ENCODE results near the gene CWC15. TPM values are rescaled to one million over a fixed set of nuclear protein-coding genes. Genes with fewer than 3 reads are reported as not detected.

The CWC15 gene
- total RNA-seq, 1 donor from 2014 or later, result 57.9 TPM

GRCh38 chr11:94964934-94965333 lies 8.4 kb downstream of the CWC15 start:
- no peak overlapping the region for H3K4me3 ChIP-seq
- H3K9me3 ChIP-seq, result no peaks in the 10 kb centered on the region
- TF ChIP-seq CTCF (IDR thresholded peaks at IDR 0.05), result no peak
- intact Hi-C loops (cut with DNase I), result no loop called here
- H3K27ac ChIP-seq, result no peak overlapping the region
- no peaks in the 10 kb centered on the region for H3K27me3 ChIP-seq (ENCODE audit: low read depth)
- peaks cover 100% of the 10 kb centered on the region for H3K36me3 ChIP-seq
- H3K4me1 ChIP-seq, result no peaks in the 10 kb centered on the region
- DNase-seq (no peak), ATAC-seq (no peak)

GRCh38 chr11:94961255-94961654 lies 12.1 kb downstream of the CWC15 start:
- DNase-seq (no peak), ATAC-seq (no peak)
- no peaks in the 10 kb centered on the region for H3K4me1 ChIP-seq
- H3K9me3 ChIP-seq, result no peaks in the 10 kb centered on the region
- intact Hi-C loops (cut with DNase I), result no loop called here
- no peak for TF ChIP-seq CTCF (IDR thresholded peaks at IDR 0.05)
- H3K4me3 ChIP-seq, result no peak overlapping the region
- H3K36me3 ChIP-seq, result peaks cover 71% of the 10 kb centered on the region
- no peak overlapping the region for H3K27ac ChIP-seq
- no peaks in the 10 kb centered on the region for H3K27me3 ChIP-seq (ENCODE audit: low read depth)

- ATAC-seq (no peak), DNase-seq (no peak)
- no peak for TF ChIP-seq CTCF (IDR thresholded peaks at IDR 0.05)
- Histone ChIP-seq H3K27me3 (ENCODE audit: low read depth) (no peaks in the 10 kb centered on the region), H3K9me3 (no peaks in the 10 kb centered on the region), H3K36me3 (peaks cover 63% of the 10 kb centered on the region), H3K4me1 (no peaks in the 10 kb centered on the region), H3K27ac (no peak overlapping the region), H3K4me3 (no peak overlapping the region)
- intact Hi-C loops (cut with DNase I), result no loop called here
Measured at GRCh38 chr11:94960488-94960887, 12.9 kb downstream of the CWC15 start.

GRCh38 chr11:94959179-94959578 lies 14.2 kb downstream of the CWC15 start:
- ATAC-seq (no peak), DNase-seq (no peak)
- intact Hi-C loops (cut with DNase I), result no loop called here
- peaks cover 50% of the 10 kb centered on the region for H3K36me3 ChIP-seq
- no peak overlapping the region for H3K4me3 ChIP-seq
- H3K27ac ChIP-seq, result no peak overlapping the region
- TF ChIP-seq CTCF (IDR thresholded peaks at IDR 0.05), result no peak
- no peaks in the 10 kb centered on the region for H3K27me3 ChIP-seq (ENCODE audit: low read depth)
- H3K4me1 ChIP-seq, result no peaks in the 10 kb centered on the region
- H3K9me3 ChIP-seq, result no peaks in the 10 kb centered on the region

GRCh38 chr11:94958121-94958696 lies 15.1 kb downstream of the CWC15 start:
- ATAC-seq, result no peak
- Histone ChIP-seq H3K27ac (no peak overlapping the region), H3K27me3 (ENCODE audit: low read depth) (no peaks in the 10 kb centered on the region), H3K4me3 (no peak overlapping the region), H3K36me3 (peaks cover 41% of the 10 kb centered on the region), H3K9me3 (no peaks in the 10 kb centered on the region), H3K4me1 (no peaks in the 10 kb centered on the region)
- DNase-seq, result no peak
- no peak for TF ChIP-seq CTCF (IDR thresholded peaks at IDR 0.05)
- intact Hi-C loops (cut with DNase I), result no loop called here
